ENCODE data around the gene TTLL13.

- TF ChIP-seq CTCF (conservative IDR thresholded peaks at IDR 0.05; ENCODE audit: low read length) (peak; percentile 62), EZH2phosphoT487 (IDR thresholded peaks at IDR 0.05; ENCODE audit: borderline replicate concordance, low read depth, low read length) (no peak)
These were observed 16.4 kb upstream of the TTLL13 start for GRCh38 chr15:90232941-90233386.

All from OCI-LY7 (cell line).